CD4-positive, alpha-beta T cell treated with Interleukin-15 for 1 hour (primary cell): ENCODE results near the gene GP9.

Experiments used
- DNase-seq: peaks from one replicate; pipeline ENCODE4 v3.0.0-alpha.2; 2020

Gene GP9

GRCh38 chr3:129030611-129031010 is 30.0 kb upstream of the GP9 start:
- DNase-seq, result no peak

DNA sequence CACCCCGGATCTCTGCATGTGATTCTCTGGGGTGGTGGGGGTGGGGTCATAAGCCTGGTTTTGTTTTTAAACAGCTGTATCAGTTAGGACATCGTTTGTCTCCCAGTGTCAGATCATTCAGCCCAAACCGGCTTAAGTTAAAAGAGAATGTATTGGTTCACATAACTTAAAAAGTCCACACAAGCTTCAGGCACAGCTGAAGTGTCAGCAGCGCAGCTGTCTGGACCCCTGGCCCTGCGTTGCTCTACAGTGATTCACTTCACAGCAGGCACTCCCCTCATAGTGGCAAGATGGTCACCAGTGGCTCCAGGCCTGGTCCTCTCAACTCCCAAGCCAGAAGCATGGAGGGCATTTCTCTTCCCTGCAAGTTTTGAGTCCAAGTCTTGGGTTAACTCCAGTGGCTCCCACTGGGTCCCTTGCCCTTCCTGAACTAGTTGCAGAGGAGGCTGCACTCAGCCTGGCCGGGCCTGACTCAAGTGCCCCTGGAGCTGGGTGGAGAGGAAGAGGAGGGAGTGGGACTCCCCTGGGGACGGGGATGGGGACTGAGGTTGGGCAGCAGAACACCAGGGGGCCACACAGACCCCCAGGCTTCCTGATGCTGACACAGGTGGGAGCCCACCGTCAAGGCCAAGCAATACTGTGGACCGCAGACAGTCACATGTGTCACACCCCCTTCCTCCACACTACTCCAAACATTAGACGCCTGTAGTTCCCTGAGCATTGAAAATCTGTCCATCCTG is 28.9 kb upstream of the GP9 start:
- DNase-seq, result no peak

- DNase-seq, result no peak
Measured at GRCh38 chr3:129032716-129033115, 27.9 kb upstream of the GP9 start.

DNA sequence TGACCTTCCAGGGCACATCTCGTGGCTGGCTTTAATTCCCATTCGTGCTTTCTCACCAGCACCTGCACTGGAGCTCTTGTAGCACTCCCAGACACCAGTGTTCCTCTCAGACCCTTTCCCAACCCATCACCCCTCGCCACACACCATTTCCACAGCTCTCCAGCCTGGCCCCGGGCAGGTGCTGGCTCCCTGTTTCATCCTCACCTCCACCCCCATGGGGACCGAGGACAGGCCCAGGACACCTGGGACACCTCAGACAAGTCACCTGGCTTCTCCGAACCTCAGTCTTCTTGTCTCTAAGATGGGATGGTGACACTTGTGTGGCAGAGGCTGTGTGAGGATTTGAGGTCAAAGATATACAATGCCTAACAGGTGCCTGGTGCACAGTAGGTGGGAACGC is 27.4 kb upstream of the GP9 start:
- DNase-seq, result no peak

GRCh38 chr3:129033633-129034321 is 26.8 kb upstream of the GP9 start:
- DNase-seq, result no peak

DNA sequence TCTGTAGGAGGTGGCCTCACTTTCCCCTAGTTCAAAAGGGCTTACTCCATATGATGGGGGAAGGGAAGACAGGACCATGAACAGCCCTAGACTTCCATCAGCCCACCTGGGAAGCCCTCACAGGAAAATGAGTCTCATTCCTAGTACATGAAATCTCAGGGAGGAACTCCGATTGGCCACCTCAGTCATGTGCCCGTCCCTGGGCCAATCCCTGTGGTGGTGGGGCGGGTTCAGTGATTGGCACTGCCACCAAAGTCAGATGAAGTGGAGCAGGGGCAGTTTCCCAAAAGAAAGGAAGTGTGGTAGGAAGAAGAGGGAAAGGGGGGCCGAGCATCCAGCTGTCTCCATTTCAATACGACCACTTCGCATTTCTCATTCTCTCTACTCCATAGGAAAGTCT is 25.9 kb upstream of the GP9 start:
- no peak for DNase-seq

DNA sequence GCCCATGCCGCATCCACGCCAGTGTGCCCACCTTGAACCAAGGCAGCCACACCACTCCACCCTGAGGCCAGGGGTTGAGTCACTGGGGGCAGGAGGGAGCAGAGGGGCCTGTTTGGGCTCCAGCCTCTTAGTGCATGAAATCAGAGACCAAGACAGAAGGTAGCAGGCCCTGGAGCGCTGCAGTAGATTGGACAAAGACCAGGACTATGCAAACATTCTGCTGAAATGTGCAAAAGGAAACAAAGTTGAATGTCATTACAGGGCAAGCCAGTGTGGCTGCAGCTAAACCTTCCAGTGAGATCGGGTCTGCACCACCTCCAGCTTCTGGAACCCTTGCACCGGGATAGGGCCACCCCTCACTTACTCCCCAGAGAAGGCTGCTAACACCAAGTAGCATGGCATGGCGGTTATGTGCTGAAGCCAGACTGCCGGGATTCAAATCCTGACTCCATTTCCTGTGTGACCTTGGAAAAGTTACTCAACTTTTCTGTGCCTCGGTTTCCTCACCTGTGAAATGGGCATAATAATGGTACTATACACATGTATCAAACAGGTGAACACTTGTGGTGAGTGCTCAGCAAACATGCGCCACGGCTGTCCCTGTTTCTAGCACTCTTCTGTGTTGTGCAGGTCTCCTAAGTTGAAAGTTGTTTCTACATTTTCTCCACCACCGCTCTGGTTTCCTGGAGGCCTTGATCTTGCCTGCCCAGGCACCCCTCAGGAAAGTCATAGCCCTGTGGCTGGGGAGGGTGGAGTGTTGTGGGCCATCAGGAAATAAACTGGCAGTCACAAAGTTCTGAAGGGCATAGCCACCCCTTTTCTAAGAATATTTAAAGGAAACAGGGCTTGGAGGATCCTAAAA is 25.0 kb upstream of the GP9 start:
- DNase-seq, result no peak

- no peak for DNase-seq
Measured at GRCh38 chr3:129036222-129037092, 24.1 kb upstream of the GP9 start.

- DNase-seq, result no peak
Measured at GRCh38 chr3:129037093-129037419, 23.5 kb upstream of the GP9 start.

DNA sequence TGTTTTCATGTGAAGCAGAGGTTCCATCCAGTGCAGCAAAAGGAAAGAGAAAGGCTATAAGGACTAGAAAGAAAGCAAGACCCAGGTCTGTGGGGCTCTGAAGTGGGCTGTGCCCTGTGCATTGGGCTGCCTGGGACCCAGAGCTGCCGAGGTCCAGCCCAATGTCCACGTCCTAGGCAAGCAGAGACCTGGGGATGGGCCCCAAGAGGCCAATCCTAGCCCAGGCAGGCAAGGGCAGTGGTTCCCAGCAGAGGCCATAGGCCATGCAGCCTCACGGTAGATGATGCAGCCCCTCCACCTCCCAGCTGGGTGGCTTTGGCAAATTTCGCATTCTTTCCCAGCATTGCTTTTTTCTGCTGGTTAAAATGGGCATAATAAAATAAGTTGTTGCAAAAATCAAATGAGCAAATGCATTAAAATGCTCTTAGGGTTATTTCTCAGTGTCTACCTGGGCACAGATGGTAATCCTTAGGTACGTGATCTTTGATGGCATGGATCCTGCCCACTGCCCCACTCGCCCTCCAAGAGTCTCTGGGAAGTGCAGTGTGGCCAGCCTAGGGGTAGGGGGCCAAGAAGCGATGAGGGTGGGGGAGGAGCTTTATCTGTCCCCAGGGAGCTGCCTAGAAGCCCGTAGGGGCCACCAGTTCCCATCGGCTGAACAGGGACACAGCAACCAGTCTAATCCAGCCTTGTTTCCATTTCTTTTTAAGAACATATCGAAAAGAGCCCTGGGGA is 22.3 kb upstream of the GP9 start:
- DNase-seq, result no peak

DNA sequence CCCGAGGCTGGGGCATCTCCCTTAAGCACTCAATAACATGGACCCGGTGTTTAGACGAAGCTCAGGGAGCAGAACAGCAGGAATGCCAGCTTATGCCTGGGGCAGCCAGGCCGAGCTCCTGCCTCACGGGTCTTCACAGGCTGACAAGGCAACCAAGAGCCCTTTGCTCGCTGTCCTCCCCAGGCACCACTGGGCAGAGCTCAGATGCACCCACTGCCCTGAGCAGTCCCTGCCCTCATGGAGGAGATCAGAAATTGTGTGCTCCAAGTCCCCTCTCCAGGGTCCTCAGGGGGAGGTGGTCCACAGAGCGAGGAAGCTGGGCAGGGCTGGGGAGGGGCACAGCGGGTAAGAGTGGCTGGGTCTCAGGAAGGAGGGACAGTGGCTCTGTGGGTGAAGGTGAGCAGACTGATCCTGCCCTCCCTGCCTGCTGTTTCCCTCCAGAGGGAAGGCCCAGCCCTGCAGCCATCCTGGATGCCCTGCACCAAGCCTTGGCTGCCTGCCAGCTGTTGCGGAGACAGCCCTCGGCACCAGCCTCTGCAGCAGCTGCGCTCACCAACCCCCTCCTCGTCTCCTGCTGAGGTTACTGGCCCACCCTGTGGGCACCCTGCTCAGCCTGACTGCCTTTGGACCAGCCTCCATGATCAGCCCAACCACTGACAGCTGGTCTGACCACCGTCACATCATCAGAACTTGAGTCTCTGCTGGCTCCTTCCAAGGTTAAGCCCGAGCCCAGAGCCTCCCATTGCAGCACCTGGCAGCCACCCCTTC is 21.1 kb upstream of the GP9 start:
- no peak for DNase-seq

DNA sequence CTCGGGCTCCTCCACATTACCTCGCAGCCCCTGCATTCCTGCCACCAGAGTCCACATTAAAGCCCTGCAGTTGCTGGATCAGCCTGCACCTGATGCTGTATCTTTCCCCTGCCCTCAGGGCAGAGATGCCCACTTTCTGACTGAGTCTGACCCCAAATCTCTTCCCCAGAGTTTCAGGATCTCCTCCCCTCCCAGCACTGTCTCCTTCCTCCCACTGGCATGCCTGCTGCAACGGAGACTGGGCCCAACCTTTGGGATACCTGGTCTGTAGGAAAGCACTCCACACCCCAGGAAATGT is 20.6 kb upstream of the GP9 start:
- no peak for DNase-seq

GRCh38 chr3:129040579-129041300 is 19.8 kb upstream of the GP9 start:
- no peak for DNase-seq

GRCh38 chr3:129045675-129046036 is 14.9 kb upstream of the GP9 start:
- DNase-seq, result no peak

- no peak for DNase-seq
Measured at GRCh38 chr3:129046037-129046731, 14.4 kb upstream of the GP9 start.

DNA sequence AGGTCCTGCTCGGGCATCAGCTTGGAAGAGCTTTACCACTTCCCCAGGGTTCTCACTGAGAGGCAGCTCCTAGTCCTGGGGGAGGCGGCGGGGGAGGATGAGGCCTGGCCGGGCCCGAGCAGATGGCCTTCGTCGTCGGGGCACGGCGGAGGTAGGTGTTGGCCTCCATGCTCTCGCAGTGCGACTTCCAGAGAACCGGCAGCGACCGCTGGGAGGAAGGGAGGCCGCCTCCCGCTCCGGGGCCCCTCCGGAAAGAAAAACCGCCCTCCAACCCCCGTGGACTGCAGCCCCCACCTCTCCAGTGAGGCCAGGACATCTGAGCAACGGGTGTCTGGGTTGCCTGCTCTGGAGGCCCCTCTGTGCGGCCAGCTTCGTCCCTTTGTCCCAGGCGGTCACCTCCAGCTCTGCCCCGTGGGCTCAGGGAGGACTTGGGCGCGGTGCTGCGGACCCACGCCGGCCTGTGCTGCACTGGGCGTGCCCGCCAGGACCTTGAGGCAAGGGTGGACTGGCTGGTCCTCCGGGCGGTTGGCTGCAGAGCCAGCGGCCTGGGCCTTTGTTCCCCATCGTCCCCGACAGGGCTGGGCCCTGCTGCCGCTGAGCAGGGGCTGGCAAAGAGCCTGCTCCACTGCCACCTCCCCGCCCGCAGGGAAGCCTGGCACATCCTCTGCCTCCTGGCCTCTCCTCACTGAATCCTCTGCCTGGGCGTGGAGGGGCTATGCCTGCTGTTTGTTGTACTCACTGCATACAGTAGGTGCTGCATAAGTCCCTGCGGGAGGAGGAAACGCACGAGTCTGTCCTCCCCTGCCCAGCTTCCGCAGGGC is 13.6 kb upstream of the GP9 start:
- DNase-seq, result no peak

DNA sequence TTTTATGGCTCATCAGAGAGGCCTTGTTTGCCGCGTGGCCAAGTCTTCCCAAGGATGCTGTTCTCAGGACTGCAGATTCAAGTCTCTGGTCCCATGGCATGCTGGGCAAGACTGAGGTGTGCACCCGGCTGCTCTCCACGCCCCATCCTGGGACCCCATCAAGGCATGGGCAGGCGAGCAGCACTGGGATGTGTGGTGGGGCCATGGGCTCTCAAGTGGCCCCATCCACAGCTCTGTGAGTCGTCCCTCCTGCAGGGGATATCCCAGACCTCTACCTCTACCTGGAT is 13.1 kb upstream of the GP9 start:
- DNase-seq, result no peak

DNA sequence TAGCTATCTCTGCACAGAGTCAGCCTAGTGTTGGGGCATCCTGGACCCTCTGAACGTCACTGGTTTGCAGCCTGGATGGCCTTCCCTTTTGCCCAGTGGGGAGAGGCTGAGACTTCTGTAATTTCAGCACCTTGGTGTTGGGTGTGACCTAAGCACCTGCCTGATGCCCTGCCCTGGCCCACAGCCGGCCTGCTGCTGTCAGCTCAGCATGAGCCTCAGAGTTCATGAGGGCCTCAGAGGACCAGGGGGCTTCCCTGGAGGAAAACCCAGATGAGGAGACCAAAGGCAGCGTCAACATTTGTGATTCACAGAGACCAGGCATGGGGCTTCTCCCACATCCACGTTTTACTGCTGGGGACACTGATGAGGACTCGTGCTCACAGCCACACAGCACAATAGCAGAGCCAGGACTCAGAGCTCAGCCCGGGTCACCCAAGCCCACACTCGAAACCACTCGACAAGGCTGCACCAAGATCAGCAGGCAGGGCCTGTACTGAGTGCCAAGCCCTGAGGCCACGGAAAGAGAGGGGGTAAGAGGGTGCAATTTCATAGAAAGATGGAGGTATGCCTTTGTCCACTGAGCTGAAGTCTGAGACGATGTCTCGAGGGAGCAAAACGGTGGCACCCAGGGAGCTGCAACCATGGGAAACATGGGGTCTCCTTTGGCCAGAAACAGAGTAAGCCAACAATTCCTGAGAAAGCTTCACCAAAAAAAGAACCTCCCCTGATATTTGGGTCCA is 9.9 kb upstream of the GP9 start:
- DNase-seq, result no peak

DNA sequence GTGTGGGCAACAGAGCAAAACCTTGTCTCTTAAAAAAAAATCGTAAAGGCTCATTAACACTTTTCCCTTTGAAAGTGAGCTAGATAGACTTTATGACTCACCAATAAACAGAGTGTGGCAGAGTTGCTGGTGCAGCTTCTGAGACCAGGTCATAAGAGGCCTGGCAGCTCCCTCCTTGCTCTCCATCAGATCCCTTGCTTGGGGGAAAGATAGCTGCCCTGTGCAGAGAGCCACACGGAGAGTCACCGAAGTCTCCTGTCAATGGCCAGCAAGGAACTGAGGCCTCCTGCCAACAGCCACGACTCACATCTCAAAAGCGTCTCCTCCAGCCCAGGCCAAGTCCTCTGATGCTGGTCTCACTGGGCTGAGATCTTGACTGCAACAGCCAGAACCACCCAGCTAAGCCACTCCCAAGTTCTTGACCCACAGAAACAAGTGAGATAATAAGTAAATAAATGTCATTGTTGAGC is 8.7 kb upstream of the GP9 start:
- DNase-seq, result no peak
